HG03103 (cell line): ENCODE results near the gene GDPD5.

Source experiments
- ATAC-seq: cut with Tn5 transposase; IDR thresholded peaks from one replicate; pipeline ENCODE4 v1.9.1; 2021; ENCODE audit warnings: low read depth; ENCODE audit not compliant: unreplicated experiment

GDPD5 gene

DNA sequence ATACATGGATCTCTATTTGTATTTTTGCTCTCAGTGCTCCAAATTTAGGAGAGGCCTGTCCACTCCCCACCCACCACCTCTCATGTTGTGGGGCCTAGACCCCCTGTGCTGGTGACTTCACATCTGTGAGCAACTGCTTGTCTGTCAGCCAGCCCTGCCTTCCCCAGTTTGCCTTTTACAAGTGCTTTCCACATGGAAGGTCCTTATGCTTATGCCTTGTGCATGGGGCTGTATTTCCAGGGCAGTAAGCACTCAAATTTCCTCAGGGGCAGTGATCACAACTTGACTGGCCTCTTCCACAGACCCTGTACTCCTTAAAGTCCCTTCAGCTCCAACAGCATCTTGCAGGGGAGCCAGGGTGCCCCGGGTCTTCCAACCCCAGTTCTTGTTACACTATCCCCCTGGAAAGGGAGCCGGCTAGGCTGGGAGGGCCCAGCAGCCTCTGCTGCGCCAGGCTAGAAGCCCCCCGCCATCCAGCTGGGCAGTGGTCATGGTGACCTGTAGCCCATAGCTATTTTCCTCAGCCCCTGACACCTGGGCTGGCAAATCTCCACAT lies 29.9 kb downstream of the GDPD5 start:
- no peak for ATAC-seq

DNA sequence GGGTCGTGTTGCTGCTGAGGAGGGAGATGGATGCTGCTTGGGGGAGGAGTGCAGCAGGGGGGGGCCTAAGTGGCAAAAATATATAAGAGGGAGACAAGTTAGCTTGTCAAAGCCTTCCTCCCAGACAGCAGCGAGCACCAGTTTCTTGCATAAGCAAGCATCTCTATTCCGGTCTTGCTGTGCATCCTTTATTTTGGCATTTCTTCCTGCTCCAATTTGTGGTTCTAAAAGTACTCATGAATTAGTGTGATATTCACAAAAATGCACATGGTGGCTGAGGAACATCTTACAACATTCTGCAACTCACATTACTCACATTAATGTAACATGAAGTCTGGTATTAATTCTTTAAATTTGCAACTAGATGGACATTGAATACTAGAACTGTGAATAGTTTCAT lies 32.1 kb downstream of the GDPD5 start:
- no peak for ATAC-seq

DNA sequence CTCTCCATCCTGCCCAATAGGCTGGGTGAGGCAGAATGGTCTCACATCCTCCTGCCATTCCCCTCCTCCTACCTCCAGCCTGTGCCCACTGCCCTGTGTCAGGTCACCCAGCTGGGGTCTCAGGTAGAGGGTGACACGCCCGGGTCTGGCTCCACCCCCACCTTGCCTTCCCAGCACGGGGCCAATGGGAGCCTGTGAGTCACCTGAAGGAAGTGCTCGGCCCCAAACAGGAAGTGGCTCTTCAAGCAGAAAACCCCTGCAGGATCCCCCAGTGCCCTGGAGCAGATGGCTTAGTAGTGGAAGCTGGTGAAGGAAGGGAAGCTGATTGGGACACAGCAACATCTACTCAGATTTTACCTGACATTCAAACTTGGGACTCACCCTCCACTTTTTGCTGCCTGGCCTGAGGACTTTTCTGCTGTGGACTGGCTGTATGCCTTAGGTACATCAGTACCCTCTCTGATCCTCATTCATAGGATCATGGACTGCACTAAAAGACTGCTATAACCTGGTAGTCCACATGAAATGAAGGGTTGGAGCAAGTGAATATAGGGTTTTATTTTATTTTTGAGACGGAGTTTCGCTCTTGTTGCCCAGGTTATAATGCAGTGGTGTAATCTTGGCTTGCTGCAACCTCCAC lies 33.4 kb downstream of the GDPD5 start:
- no peak for ATAC-seq

DNA sequence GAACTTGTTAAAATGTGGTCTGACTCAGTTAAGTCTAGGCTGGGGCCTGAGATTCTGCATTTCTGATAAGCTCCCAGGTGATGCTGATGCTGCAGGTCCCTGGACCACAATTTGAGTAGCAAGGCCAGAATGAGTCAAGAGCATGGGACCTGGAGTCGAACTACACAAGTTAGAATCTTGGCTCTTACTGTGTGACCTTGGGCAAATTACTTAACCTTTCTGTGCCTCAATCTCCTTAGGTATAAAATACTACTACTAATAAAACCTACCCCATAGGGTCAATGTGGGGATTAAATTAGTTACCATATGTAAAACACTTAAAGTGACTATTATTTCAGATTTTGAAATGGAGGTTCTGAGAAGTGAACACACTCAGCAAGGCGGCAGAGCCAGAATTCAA lies 34.3 kb downstream of the GDPD5 start:
- no peak for ATAC-seq

DNA sequence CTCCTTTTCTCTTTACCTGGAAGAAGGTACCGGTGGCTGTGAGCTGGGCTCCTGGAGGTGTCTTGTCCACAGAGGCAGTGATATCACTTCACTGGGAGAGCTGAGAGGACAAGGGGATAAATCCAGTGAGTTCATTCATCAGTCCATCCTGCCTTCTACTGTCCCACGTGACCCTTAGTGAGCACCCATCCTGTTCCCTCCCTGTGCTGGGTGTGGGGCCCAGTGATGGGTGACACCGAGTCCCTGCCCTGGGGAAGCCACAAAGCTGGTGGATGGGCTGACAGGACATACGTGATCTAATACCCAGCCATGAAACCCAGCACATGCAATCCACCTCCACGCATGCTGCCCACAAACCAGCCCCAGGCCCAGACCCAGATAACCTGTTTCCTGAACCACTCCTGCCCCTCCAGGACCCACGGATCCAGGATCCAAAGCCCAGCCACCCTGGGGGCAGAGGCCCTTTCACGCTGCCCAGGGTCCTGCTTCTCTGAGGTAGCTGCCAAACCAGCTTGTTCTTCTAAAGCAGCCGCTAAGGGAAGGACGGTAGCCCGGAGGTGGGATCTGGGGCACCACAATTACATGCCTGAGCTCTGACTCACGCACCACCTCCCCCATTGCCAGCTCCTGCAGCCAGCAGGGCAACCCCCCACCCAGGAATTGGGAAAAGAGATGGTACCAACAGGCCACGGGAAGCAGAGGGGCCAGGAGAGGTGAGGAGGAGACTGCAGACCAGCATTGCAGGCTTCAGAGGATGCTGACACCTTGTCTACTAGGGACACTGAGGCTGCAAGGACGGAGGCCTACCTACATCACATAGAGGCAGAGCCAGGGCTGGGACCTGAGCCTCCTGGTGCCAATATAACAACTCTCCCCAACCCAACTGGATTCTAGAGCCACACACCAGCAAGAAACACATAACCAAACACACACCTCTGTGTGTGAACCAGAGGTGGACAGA lies 35.2 kb downstream of the GDPD5 start:
- ATAC-seq, result no peak

DNA sequence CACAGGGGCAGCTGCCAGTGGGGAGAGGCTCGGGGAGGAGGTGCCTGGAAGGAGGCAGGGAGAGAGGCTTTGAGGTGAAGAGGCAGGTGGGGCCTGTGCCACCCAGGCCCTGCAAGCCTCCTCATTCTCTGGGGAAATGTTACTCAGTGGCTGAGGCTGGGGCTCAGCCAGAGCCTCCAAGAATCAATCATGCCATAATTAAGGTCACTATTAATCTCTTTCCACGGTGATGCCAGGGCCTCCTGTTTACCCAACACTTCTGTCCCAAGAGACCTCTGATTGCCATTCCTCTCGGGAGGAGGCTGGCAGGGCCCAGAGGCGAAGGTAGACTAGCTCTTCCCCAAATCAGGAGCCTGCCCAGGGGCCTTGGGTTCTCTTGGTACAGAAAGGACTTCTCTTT lies 38.4 kb downstream of the GDPD5 start:
- no peak for ATAC-seq

DNA sequence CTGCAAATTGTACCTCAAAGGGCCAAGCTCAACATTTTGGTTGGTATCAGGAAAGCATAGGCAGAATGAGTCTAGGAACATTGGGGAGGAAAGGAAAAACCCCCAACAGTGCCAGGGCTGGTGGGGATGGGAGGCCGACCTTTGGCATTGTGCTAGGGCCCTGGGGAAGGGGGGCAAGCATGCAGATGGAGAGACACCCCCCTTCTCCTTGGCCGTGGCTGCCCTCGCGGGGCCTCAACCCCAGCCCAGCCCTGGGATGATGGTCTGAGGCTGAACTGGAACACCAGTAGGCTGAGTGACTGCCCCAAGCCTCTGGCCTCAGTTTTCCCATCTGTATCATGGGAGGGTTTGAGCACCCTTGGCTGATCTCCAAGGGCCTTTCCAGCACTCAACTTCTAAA lies 40.0 kb downstream of the GDPD5 start:
- ATAC-seq, result no peak

DNA sequence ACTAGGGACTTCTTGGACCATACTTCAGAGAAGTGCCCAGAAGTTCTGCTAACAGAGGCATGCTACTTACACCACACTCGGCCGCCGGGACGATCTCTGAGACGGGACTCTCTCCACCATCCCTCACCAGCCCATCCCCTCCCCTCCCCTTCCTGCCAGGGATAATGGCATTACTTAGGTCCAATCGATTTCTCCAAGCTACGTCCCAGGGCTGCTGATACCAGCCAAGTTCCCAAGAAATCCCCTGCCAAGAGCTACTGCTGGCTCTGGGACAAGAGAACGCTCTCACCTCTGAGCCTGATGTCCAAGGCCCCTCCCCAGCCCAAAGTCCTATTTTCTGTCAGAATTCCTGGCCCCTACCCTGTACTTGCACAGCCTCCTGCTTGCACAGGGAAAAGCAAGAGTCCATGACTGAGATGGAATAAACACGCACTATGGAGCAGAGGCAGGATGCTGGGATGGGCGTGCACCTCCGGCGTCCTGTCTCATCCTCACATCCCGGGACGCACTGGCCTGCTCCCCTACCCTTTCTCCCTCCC lies 42.7 kb downstream of the GDPD5 start:
- ATAC-seq, result no peak

DNA sequence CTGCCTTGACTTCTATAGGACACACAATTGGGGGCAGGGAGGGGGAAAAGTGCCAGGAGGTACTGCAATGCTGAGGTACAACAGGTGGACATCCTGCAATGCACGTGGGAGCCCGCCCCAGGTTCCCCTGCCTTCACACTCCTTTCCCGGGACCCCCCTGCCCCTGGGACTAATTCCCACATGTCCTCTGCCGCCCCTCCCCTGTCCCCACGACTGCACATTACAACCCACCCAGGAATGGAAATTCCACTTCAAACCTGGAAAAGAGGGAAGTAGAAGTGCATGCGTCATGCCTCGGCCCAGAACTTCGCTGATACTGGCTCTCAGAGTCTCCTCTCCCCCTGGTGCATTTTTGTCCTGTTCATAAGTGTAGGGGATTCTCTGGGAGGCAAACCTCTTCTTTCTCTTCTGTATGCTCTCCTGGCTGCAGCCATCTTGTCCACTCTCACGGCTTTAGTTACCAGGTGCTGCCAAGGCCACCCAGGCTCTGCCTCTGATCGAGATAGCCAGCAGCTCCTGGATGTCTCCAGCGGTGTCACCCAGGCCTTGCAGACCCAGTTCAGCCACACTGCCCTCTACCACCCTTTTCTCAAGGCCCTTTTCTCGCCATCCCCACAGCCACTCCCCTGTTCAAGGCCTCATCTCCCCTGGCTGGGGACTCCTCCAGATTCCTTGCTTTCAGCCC lies 43.7 kb downstream of the GDPD5 start:
- no peak for ATAC-seq

DNA sequence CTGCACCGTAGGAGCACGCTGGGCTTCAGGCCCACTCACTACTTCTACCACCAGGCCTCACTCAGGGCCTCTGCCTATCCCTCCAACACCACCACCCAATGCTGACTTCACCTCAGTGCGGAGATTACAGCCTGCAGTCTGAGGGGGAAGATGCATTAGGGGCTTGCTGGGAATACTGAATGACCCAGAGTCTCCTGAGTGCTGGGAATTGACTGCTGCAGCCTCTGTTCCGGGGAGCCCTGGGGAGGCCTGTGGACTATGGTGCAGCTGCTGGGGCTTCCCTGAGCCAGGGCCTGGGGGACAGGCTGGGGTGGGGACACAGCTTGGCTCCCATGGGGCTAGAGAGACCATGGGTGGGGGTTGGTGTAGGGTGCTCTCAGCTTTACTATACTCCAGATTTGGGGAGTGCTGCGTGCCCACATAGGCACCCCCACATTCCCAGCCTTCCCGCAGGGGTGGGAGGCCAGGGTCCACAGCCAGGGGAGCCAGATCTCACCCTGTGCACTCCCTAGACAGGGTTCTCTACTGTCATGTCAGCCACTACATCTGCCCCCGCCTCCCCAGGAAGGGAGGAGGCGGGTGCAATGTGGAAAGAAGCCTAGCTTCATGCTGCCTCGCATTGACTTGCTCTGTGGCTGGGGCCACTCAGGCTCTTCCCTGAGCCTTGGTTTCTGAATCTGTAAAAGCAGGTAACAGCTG lies 44.4 kb downstream of the GDPD5 start:
- no peak for ATAC-seq

DNA sequence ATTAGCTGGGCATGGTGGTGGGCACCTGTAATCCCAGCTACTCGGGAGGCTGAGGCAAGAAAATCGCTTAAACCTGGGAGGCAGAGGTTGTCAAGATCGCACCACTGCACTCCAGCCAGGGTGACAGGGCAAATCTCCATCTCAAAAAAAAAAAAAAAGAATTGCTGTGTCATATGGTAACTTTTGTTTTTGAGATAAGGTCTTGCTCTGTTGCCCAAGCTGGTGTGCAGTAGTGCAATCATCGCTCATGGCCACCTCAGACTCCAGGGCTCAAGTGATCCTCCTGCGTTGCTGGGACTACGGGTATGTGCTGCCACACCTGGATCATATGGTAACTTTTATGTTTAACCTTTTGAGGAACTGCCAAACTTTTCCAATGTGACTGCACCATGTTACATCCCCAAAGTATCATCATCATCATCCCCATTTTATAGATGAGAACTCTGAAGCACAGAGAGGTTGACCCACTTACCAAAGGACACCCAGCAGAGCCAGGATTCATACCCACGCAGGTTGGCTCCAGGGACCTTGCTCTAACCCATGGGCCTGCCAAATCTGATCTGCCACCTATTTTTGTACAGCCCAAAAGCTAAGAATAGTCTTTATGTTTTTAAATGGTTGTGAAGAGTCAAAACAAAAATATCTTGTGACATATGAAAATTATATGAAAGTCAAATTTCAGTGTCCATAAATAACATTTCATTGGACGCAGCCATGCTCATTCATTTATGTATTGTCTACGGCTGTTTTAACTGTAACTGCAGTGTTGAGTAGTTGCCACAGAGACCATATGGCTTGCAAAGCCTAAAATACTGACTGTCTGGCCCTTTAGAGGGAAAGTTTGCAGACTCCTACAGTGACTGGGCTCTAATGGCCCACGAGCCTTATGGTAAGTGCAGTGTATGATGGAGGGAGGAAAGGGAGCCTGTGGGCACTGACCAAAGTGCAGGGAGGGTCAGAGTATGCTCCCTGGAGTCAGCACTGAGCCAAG lies 45.3 kb downstream of the GDPD5 start:
- ATAC-seq, result no peak

DNA sequence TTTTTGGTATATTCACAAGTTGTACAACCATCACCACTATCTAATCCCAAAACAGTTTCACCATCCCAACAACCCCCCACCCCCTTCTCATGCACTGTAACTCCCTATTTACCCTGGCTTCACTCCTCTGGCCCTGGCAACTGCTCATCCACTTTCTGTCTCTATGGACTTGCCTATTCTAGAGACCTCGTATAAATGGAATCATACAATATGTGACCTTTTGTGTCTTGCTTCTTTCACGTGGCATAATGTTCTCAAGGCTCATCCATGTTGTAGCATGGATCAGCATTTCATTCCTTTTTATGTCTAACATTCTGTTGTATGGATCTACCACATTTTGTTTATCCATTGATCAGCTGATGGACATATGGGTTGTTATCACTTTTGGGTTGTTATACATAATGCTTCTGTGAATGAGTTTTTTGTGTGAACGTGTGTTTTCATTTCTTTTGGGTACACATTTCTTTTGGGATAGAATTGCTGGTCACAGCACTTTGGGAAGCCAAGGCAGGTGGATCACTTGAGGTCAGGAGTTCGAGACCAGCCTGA lies 46.1 kb downstream of the GDPD5 start:
- no peak for ATAC-seq

DNA sequence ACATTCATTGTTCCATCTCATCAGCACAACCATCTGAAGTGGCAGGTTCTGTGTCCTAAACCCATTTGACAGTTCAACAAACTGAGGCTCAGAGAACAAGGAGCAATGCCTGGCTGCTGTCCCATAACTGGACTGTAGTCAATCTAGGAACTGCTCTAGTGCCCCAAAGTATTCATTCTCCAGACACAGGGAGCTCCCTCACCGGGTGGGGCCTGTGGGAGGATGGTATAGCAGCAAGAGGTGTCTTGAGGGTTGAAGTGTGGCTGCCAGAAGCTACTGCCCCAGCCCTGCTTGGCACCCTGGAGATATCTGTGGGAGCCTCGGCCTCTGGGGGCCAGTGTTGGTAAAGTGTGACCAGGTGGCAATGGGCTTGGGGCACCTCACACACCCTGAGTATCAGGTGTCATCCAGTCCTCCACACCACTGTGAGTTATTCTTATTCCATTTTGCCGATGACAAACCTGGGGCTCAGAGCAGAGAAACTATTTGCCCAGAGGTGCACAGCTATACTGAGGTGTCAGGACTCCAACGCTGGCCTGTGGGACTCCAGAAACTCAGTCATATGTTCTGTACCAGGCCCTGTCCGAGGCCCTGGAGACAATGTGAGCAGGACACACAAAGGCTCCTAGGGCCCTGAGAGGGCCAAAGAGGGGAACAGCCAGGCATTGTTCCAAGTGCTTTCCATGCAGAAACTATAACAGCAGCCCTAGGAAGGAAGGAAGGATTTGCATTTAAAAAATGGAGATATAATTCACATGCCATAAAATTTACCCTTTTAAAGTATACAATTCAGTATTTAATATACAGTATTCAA lies 46.8 kb downstream of the GDPD5 start:
- no peak for ATAC-seq

DNA sequence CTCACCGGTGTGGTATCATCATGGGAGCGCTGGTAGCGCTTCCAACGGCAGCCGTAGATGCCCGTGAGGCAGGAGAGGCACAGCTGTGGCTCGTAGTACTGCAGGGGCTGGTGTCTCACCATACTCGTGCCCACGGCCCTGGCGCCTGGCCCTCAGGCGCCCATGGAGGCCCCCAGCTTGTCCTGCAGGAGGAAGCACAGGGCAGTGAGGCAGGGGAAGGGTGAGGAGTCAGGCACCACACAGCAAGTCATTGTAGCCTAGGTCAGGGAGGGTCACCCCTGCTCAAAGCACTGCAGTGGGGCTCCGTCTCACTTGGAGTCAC lies 48.2 kb downstream of the GDPD5 start:
- no peak for ATAC-seq

DNA sequence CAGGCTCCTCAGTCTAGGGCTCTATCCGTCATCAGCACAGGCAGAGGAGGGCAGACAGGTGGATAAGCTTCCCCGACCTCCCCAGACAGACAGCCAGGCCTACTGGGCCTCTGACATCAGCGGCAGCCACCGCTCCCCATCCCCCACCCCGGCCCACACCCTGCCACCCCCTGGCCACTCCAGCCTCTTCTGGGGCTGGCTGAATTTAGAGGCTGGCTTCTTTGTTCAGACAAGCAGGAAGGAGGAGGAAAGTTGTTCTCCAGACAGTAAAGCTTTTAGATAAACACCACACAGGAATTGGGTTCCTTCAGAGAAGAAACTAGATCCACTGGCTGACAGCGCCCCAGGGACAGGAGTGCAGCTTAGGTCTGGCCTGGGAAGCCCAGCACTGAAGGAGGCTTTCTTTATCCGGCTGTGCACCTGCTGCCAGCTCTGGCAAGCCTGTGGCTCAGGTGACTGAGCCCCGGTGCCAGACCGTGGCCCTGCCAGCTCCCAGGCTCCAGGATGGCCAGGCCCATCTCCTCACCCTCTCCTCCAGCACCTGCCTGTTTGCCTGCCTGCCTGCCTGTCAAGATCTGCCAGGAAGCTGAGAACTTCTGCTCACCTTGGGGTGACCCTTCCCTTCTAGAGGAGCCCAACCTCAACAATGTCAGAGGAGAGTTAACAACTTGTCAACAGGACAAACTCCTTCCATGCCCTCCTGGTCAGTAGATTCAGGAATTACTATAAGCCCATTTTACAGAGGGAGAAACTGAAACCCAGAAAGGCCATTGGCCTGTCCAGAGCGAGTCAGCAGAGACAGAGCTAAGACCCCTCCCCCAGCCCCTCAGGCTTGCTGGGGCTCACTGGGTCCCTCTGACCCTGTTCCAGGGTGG lies 48.8 kb downstream of the GDPD5 start:
- ATAC-seq, result no peak

DNA sequence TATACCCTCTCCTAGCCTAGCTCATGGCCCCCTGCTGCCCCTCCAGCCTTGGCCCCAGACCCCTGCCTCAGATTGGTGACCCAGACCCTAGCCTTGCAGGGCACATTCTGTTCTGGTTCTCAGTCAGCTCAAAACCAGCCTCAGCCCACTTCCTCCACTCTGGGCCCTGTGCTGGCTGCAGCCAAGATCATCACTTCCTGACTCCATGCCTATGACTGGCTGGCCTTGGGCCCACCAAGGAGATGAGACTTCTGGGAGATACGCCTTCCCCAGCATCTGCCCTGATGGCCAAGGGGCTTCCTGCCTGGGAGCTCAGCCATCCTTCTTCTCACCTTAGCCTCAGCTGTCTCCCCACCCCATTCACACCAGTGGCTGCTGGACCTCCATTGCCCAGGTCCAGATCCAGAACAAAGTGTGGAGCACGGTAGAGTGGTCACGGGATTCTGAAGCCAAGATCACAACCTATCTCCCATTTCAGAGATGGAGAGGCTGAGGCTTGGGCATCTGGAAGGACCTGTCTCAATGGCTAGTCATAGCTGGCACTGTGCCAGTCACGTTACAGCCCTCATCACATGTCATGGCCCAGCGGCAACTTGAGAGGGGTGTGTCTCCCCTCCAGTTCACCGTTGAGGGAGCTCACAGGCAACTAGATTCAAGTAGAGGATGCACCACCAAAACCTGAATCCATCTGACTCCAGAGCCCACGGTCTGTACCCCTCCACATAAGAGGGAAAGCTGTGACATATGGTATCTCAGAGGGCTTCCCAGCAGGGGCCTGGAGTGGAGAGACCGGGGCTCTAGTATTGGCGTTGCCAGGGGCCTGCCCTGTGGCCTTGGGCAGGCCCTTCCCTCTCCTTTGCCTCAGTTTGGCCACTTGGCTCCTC lies 49.7 kb downstream of the GDPD5 start:
- no peak for ATAC-seq
